Hair follicle dermal papilla cell (primary cell): Measurements from ENCODE around the gene FAM13C. TPM values are rescaled to one million over a fixed set of nuclear protein-coding genes. Genes with fewer than 3 reads are reported as not detected.

ENCODE experiments used
- total RNA-seq: library from RNA; depleted of rRNA; stranded (reverse); fragments of >200 nt; gene quantifications from 2 replicates; pipeline ENCODE4 v1.2.3, GENCODE V29; 2012

The FAM13C gene
- total RNA-seq: 0.49 and 1.6 TPM in 2 replicates

DNA sequence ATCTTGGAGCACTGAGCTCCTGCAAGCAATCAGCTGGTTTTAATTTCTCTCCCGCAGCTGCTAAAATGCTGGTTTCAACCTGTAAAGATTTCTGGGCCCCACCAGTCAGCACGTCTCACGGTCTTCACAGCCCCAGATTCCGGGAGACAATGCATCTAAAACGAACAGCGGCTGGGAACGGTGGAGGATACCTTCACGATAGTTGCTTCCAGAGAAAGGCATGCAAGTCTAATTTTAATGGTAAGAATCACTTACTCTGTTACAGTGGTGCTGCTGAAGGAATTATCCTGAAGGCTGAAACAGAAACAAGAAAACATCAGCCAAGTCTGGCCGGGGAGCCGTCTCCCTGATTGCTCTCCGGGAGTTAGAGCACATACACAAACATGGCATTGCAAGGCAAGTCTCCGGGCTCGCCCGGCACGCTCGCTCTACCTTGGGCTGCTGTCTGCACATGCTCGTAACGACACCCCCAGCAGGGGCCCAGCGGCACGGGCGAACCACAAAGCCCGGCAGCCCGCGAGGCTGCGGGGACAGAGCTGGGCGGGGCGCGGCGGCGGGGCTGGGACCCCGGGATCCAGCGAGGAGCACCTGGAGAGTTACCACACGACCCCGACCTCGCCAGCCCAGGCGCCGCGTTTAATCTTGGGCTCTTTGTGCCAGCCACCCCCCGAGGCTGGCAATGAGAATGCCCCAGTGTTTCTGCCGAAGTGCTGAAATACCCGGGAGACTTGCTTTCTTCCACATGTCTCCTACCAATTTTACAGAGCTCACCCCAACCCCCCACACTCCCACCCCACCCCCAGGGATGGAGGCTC is at the start of gene FAM13C:
Gene FAM13C (minus strand): TSS at position 406 of the 815 bp plus-strand sequence. CDS start 89 bp downstream, at position 317.

Other genes starting within 250 kb of the FAM13C start
- gene PHYHIPL, start 185.9 kb downstream of the FAM13C start, total RNA-seq: not detected in 2 replicates